Smooth muscle cell (in vitro differentiated cells): ENCODE data around the gene HMG20B. TPM values are rescaled to one million over a fixed set of nuclear protein-coding genes. Genes with fewer than 3 reads are reported as not detected.

Experiments used
- DNase-seq: peaks from one replicate; lab custom pipeline; 2025; ENCODE audit not compliant: unreplicated experiment; lab: John Stamatoyannopoulos, UW
- H2AFZ ChIP-seq: fragments of 200-600 bp; sonication (generic); 2 replicates; pipeline ENCODE4 v1.6.0; 2016; ENCODE audit warnings: antibody characterized with exemption, low read depth, mild to moderate bottlenecking
- H3F3A ChIP-seq: fragments of 200-600 bp; sonication (generic); 2 replicates; pipeline ENCODE4 v1.6.0; 2017; ENCODE audit warnings: antibody characterized with exemption, low read depth
- H3K27ac ChIP-seq: fragments of 200-600 bp; sonication (generic); 2 replicates; pipeline ENCODE4 v1.5.1; 2016; ENCODE audit warnings: low read depth, mild to moderate bottlenecking
- H3K27me3 ChIP-seq: fragments of 200-600 bp; sonication (generic); 2 replicates; pipeline ENCODE4 v1.6.1; 2016; ENCODE audit warnings: low read depth, mild to moderate bottlenecking
- H3K36me3 ChIP-seq: fragments of 200-600 bp; sonication (generic); 2 replicates; pipeline ENCODE4 v1.5.1; 2016; ENCODE audit warnings: low read depth
- H3K4me1 ChIP-seq: fragments of 200-600 bp; sonication (generic); 2 replicates; pipeline ENCODE4 v1.5.1; 2016; ENCODE audit warnings: low read depth
- H3K4me2 ChIP-seq: fragments of 200-600 bp; sonication (generic); 2 replicates; pipeline ENCODE4 v1.6.0; 2016; ENCODE audit warnings: mild to moderate bottlenecking
- H3K4me3 ChIP-seq: fragments of 200-600 bp; sonication (generic); 2 replicates; pipeline ENCODE4 v1.5.1; 2016; ENCODE audit warnings: mild to moderate bottlenecking
- H3K79me2 ChIP-seq: fragments of 200-600 bp; sonication (generic); 2 replicates; pipeline ENCODE4 v1.6.0; 2016; ENCODE audit warnings: low read depth, mild to moderate bottlenecking
- H3K9ac ChIP-seq: fragments of 200-600 bp; sonication (generic); 2 replicates; pipeline ENCODE4 v1.6.0; 2016; ENCODE audit warnings: low read depth
- H3K9me3 ChIP-seq: fragments of 200-600 bp; sonication (generic); replicated peaks from 2 replicates; pipeline ENCODE4 v1.5.1; 2016; ENCODE audit warnings: low read depth
- H4K20me1 ChIP-seq: fragments of 200-600 bp; sonication (generic); 2 replicates; pipeline ENCODE4 v1.6.0; 2016; ENCODE audit warnings: low read depth
- CTCF ChIP-seq: fragments of 200-600 bp; sonication (generic); IDR thresholded peaks from 2 replicates; pipeline ENCODE4 v1.5.1; 2017; ENCODE audit warnings: borderline replicate concordance, mild to moderate bottlenecking, antibody characterized with exemption; ENCODE audit not compliant: insufficient read depth, poor library complexity, severe bottlenecking
- WGBS: methylation state at CpG from one replicate; pipeline ENCODE4 v1.1.7; 2016; ENCODE audit warnings: low lambda C conversion rate; 5-methylcytosine and 5-hydroxymethylcytosine counted together
- polyA plus RNA-seq: library from polyadenylated mRNA; unstranded; fragments of >200 nt; fragmentation: Nextera tagmentation; extraction: Ambion mirVana; gene quantifications from 2 replicates; pipeline ENCODE4 v1.2.1, GENCODE V29; 2016
- total RNA-seq: library from RNA; depleted of rRNA; stranded (reverse); fragments of >200 nt; gene quantifications from 2 replicates; pipeline ENCODE4 v1.2.3, GENCODE V29; 2014

The HMG20B gene
- total and polyA plus RNA-seq, 2 experiments from 2014 or later, result 109 to 120 TPM

- Histone ChIP-seq H3K4me1 (no peaks in the 10 kb centered on the region), H3K4me3 (no peak overlapping the region), H3K27me3 (no peaks in the 10 kb centered on the region), H3F3A (no peaks in the 10 kb centered on the region), H2AFZ (no peak overlapping the region), H3K79me2 (no peaks in the 10 kb centered on the region), H3K4me2 (no peak overlapping the region), H3K27ac (no peak overlapping the region), H3K9me3 (no peaks in the 10 kb centered on the region), H3K36me3 (no peaks in the 10 kb centered on the region), H4K20me1 (no peaks in the 10 kb centered on the region), H3K9ac (no peak overlapping the region)
- DNase-seq, result no peak
- TF ChIP-seq CTCF, result no peak
- WGBS, result 90% methylated on average over 21 of the region's 34 CpGs
Observed at GRCh38 chr19:3595521-3596061, 22.8 kb downstream of the HMG20B start.

- TF ChIP-seq CTCF, result peak; percentile 6
- H3K79me2 ChIP-seq, result no peaks in the 10 kb centered on the region
- H3K4me3 ChIP-seq, result no peak overlapping the region
- no peak for DNase-seq
- no peaks in the 10 kb centered on the region for H3F3A ChIP-seq
- H3K4me2 ChIP-seq, result no peak overlapping the region
- 93% methylated on average over 23 of the region's 28 CpGs for WGBS
- no peak overlapping the region for H2AFZ ChIP-seq
- H3K27me3 ChIP-seq, result no peaks in the 10 kb centered on the region
- no peak overlapping the region for H3K27ac ChIP-seq
- no peaks in the 10 kb centered on the region for H3K36me3 ChIP-seq
- H3K9me3 ChIP-seq, result no peaks in the 10 kb centered on the region
- no peak overlapping the region for H3K9ac ChIP-seq
- no peaks in the 10 kb centered on the region for H4K20me1 ChIP-seq
- H3K4me1 ChIP-seq, result no peaks in the 10 kb centered on the region
Observed at GRCh38 chr19:3599776-3600187, 27.0 kb downstream of the HMG20B start.

- 96% methylated on average over 12 of the region's 12 CpGs for WGBS
- H4K20me1 ChIP-seq, result no peaks in the 10 kb centered on the region
- no peak overlapping the region for H3K4me2 ChIP-seq
- no peak for TF ChIP-seq CTCF
- H3K4me1 ChIP-seq, result no peaks in the 10 kb centered on the region
- no peak overlapping the region for H3K9ac ChIP-seq
- H3K36me3 ChIP-seq, result no peaks in the 10 kb centered on the region
- no peaks in the 10 kb centered on the region for H3K27me3 ChIP-seq
- no peak overlapping the region for H3K4me3 ChIP-seq
- no peaks in the 10 kb centered on the region for H3K79me2 ChIP-seq
- DNase-seq, result no peak
- H3F3A ChIP-seq, result no peaks in the 10 kb centered on the region
- no peak overlapping the region for H3K27ac ChIP-seq
- H2AFZ ChIP-seq, result no peak overlapping the region
- H3K9me3 ChIP-seq, result no peaks in the 10 kb centered on the region
Observed at GRCh38 chr19:3601021-3601420, 28.3 kb downstream of the HMG20B start.

GRCh38 chr19:3603121-3603811 is 30.5 kb downstream of the HMG20B start:
- H3K4me3 ChIP-seq, result no peak overlapping the region
- H3K4me1 ChIP-seq, result peaks cover 8% of the 10 kb centered on the region
- no peak overlapping the region for H2AFZ ChIP-seq
- H3K36me3 ChIP-seq, result no peaks in the 10 kb centered on the region
- DNase-seq, result no peak
- TF ChIP-seq CTCF, result no peak
- 66% methylated on average over 23 of the region's 23 CpGs for WGBS
- H3K9me3 ChIP-seq, result no peaks in the 10 kb centered on the region
- H4K20me1 ChIP-seq, result no peaks in the 10 kb centered on the region
- no peaks in the 10 kb centered on the region for H3K27me3 ChIP-seq
- H3F3A ChIP-seq, result no peaks in the 10 kb centered on the region
- no peak overlapping the region for H3K9ac ChIP-seq
- no peaks in the 10 kb centered on the region for H3K79me2 ChIP-seq
- no peak overlapping the region for H3K4me2 ChIP-seq
- H3K27ac ChIP-seq, result no peak overlapping the region
